ENCODE data around the gene LGALSL.
A peak's percentile ranks its signal among the peaks of the same experiment; 100 is the strongest.

Gene LGALSL

GRCh38 chr2:64453770-64454385 is at the start of gene LGALSL:
TSS of gene LGALSL (plus strand) at chr2:64454162. CDS start at chr2:64454546, 384 bp downstream.
- ATAC-seq (ENCODE audit: low read depth) (peak; percentile 70), DNase-seq (ENCODE audit: low spot score in 2 of 2) (peak; percentile 39 to 62)
- Mint-ChIP-seq H3K4me1 (peaks cover 4% of the 10 kb centered on the region), H3K9me3 (no peaks in the 10 kb centered on the region), H3K36me3 (no peaks in the 10 kb centered on the region), H3K27ac (peak within 1 kb of the TSS; percentile 20), H3K4me3 (peak within 1 kb of the TSS; percentile 85), H3K27me3 (no peaks in the 10 kb centered on the region)

GRCh38 chr2:64404743-64405142 is 49.2 kb upstream of the LGALSL start:
- no peak for DNase-seq (ENCODE audit: low spot score in 2 of 2)

GRCh38 chr2:64405581-64406406 is 48.2 kb upstream of the LGALSL start:
- ATAC-seq (ENCODE audit: low read depth) (no peak), DNase-seq (ENCODE audit: low spot score in 2 of 2) (no peak)
- Mint-ChIP-seq H3K9me3 (no peaks in the 10 kb centered on the region), H3K4me1 (no peaks in the 10 kb centered on the region), H3K27me3 (peaks cover 4% of the 10 kb centered on the region), H3K36me3 (peaks cover 6% of the 10 kb centered on the region), H3K4me3 (no peak overlapping the region), H3K27ac (no peak overlapping the region)

More at GRCh38 chr2:64404743-64405142, 49.2 kb upstream of the LGALSL start:
- Mint-ChIP-seq H3K4me3 (no peak overlapping the region), H3K36me3 (peaks cover 6% of the 10 kb centered on the region), H3K27ac (no peak overlapping the region), H3K27me3 (peaks cover 6% of the 10 kb centered on the region), H3K4me1 (no peaks in the 10 kb centered on the region), H3K9me3 (no peaks in the 10 kb centered on the region)
- no peak for ATAC-seq (ENCODE audit: low read depth)

GRCh38 chr2:64406407-64406774 is 47.6 kb upstream of the LGALSL start:
- H3K36me3 Mint-ChIP-seq = peaks cover 6% of the 10 kb centered on the region
- no peaks in the 10 kb centered on the region for H3K4me1 Mint-ChIP-seq
- no peaks in the 10 kb centered on the region for H3K9me3 Mint-ChIP-seq
- no peak overlapping the region for H3K27ac Mint-ChIP-seq
- DNase-seq (ENCODE audit: low spot score in 2 of 2) (no peak), ATAC-seq (ENCODE audit: low read depth) (no peak)
- no peak overlapping the region for H3K4me3 Mint-ChIP-seq
- H3K27me3 Mint-ChIP-seq = peaks cover 4% of the 10 kb centered on the region

GRCh38 chr2:64408031-64408430 is 45.9 kb upstream of the LGALSL start:
- Mint-ChIP-seq H3K4me3 (no peak overlapping the region), H3K36me3 (peaks cover 6% of the 10 kb centered on the region), H3K4me1 (no peaks in the 10 kb centered on the region), H3K9me3 (no peaks in the 10 kb centered on the region), H3K27ac (no peak overlapping the region), H3K27me3 (peaks cover 4% of the 10 kb centered on the region)
- ATAC-seq (ENCODE audit: low read depth) (no peak), DNase-seq (ENCODE audit: low spot score in 2 of 2) (no peak)

- Mint-ChIP-seq H3K4me3 (no peak overlapping the region), H3K36me3 (peaks cover 6% of the 10 kb centered on the region), H3K4me1 (no peaks in the 10 kb centered on the region), H3K27ac (no peak overlapping the region), H3K27me3 (peaks cover 5% of the 10 kb centered on the region), H3K9me3 (no peaks in the 10 kb centered on the region)
- ATAC-seq (ENCODE audit: low read depth) (no peak), DNase-seq (ENCODE audit: low spot score in 2 of 2) (no peak)
These were observed 43.3 kb upstream of the LGALSL start for GRCh38 chr2:64410671-64411070.

GRCh38 chr2:64412671-64413070 is 41.3 kb upstream of the LGALSL start:
- Mint-ChIP-seq H3K36me3 (no peaks in the 10 kb centered on the region), H3K4me3 (no peak overlapping the region), H3K27me3 (peaks cover 1% of the 10 kb centered on the region), H3K4me1 (no peaks in the 10 kb centered on the region), H3K9me3 (no peaks in the 10 kb centered on the region), H3K27ac (no peak overlapping the region)
- ATAC-seq (ENCODE audit: low read depth) = no peak
- no peak for DNase-seq (ENCODE audit: low spot score in 2 of 2)

GRCh38 chr2:64414736-64415435 is 39.1 kb upstream of the LGALSL start:
- no peaks in the 10 kb centered on the region for H3K36me3 Mint-ChIP-seq
- no peak for DNase-seq (ENCODE audit: low spot score in 2 of 2)
- H3K4me1 Mint-ChIP-seq = no peaks in the 10 kb centered on the region
- peaks cover 1% of the 10 kb centered on the region for H3K27me3 Mint-ChIP-seq
- H3K9me3 Mint-ChIP-seq = no peaks in the 10 kb centered on the region
- no peak for ATAC-seq (ENCODE audit: low read depth)
- H3K4me3 Mint-ChIP-seq = no peak overlapping the region
- no peak overlapping the region for H3K27ac Mint-ChIP-seq

- ATAC-seq (ENCODE audit: low read depth) = no peak
- peaks cover 1% of the 10 kb centered on the region for H3K27me3 Mint-ChIP-seq
- H3K4me1 Mint-ChIP-seq = no peaks in the 10 kb centered on the region
- no peak overlapping the region for H3K27ac Mint-ChIP-seq
- no peak for DNase-seq (ENCODE audit: low spot score in 2 of 2)
- H3K4me3 Mint-ChIP-seq = no peak overlapping the region
- no peaks in the 10 kb centered on the region for H3K9me3 Mint-ChIP-seq
- H3K36me3 Mint-ChIP-seq = no peaks in the 10 kb centered on the region
These were observed 36.3 kb upstream of the LGALSL start for GRCh38 chr2:64417624-64418023.

GRCh38 chr2:64419596-64420165 is 34.3 kb upstream of the LGALSL start:
- no peaks in the 10 kb centered on the region for H3K36me3 Mint-ChIP-seq
- no peak overlapping the region for H3K4me3 Mint-ChIP-seq
- ATAC-seq (ENCODE audit: low read depth) = no peak
- no peak for DNase-seq (ENCODE audit: low spot score in 2 of 2)
- H3K27me3 Mint-ChIP-seq = no peaks in the 10 kb centered on the region
- H3K9me3 Mint-ChIP-seq = no peaks in the 10 kb centered on the region
- H3K27ac Mint-ChIP-seq = no peak overlapping the region
- H3K4me1 Mint-ChIP-seq = no peaks in the 10 kb centered on the region

GRCh38 chr2:64420677-64421076 is 33.3 kb upstream of the LGALSL start:
- DNase-seq (ENCODE audit: low spot score in 2 of 2) = no peak
- H3K27ac Mint-ChIP-seq = no peak overlapping the region
- no peak for ATAC-seq (ENCODE audit: low read depth)
- H3K9me3 Mint-ChIP-seq = no peaks in the 10 kb centered on the region
- no peak overlapping the region for H3K4me3 Mint-ChIP-seq
- H3K36me3 Mint-ChIP-seq = no peaks in the 10 kb centered on the region
- no peaks in the 10 kb centered on the region for H3K4me1 Mint-ChIP-seq
- H3K27me3 Mint-ChIP-seq = no peaks in the 10 kb centered on the region

GRCh38 chr2:64421201-64421600 is 32.8 kb upstream of the LGALSL start:
- Mint-ChIP-seq H3K27ac (no peak overlapping the region), H3K27me3 (no peaks in the 10 kb centered on the region), H3K9me3 (no peaks in the 10 kb centered on the region), H3K4me3 (no peak overlapping the region), H3K4me1 (no peaks in the 10 kb centered on the region), H3K36me3 (no peaks in the 10 kb centered on the region)
- DNase-seq (ENCODE audit: low spot score in 2 of 2) (no peak), ATAC-seq (ENCODE audit: low read depth) (no peak)

- no peak for DNase-seq (ENCODE audit: low spot score in 2 of 2)
These were observed 31.5 kb upstream of the LGALSL start for GRCh38 chr2:64422466-64422865.

GRCh38 chr2:64423303-64423702 is 30.7 kb upstream of the LGALSL start:
- H3K36me3 Mint-ChIP-seq = no peaks in the 10 kb centered on the region
- no peaks in the 10 kb centered on the region for H3K4me1 Mint-ChIP-seq
- no peaks in the 10 kb centered on the region for H3K9me3 Mint-ChIP-seq
- DNase-seq (ENCODE audit: low spot score in 2 of 2) (no peak), ATAC-seq (ENCODE audit: low read depth) (no peak)
- no peaks in the 10 kb centered on the region for H3K27me3 Mint-ChIP-seq
- no peak overlapping the region for H3K4me3 Mint-ChIP-seq
- no peak overlapping the region for H3K27ac Mint-ChIP-seq

More at GRCh38 chr2:64422466-64422865, 31.5 kb upstream of the LGALSL start:
- Mint-ChIP-seq H3K4me3 (no peak overlapping the region), H3K9me3 (no peaks in the 10 kb centered on the region), H3K4me1 (no peaks in the 10 kb centered on the region), H3K27ac (no peak overlapping the region), H3K27me3 (no peaks in the 10 kb centered on the region), H3K36me3 (no peaks in the 10 kb centered on the region)
- no peak for ATAC-seq (ENCODE audit: low read depth)
